HG03103 (cell line): Measurements from ENCODE around the gene TP53TG5.

ENCODE experiments used
- ATAC-seq: cut with Tn5 transposase; IDR thresholded peaks from one replicate; pipeline ENCODE4 v1.9.1; 2021; ENCODE audit warnings: low read depth; ENCODE audit not compliant: unreplicated experiment

The TP53TG5 gene

GRCh38 chr20:45378191-45378590, at the start of gene TP53TG5:
TP53TG5 (minus strand) TSS chr20:45378325; CDS start chr20:45378236, 89 bp downstream.
- no peak for ATAC-seq

- ATAC-seq = no peak
Measured at GRCh38 chr20:45427236-45428149, 49.4 kb upstream of the TP53TG5 start.

GRCh38 chr20:45426320-45427016, 48.3 kb upstream of the TP53TG5 start:
- no peak for ATAC-seq

GRCh38 chr20:45425561-45425960, 47.4 kb upstream of the TP53TG5 start:
- ATAC-seq = no peak

- no peak for ATAC-seq
Measured at GRCh38 chr20:45423700-45424099, 45.6 kb upstream of the TP53TG5 start.

- ATAC-seq = no peak
Measured at GRCh38 chr20:45420125-45420524, 42.0 kb upstream of the TP53TG5 start.

GRCh38 chr20:45419188-45420091, 41.3 kb upstream of the TP53TG5 start:
- peak; percentile 54 for ATAC-seq

GRCh38 chr20:45416917-45417316, 38.8 kb upstream of the TP53TG5 start:
- ATAC-seq = no peak

GRCh38 chr20:45415822-45416637, 37.9 kb upstream of the TP53TG5 start, which contains the start of gene PIGT:
PIGT (plus strand) TSS chr20:45416141; CDS start chr20:45416157, 16 bp downstream.
- peak; percentile 62 for ATAC-seq

GRCh38 chr20:45413479-45413878, 35.4 kb upstream of the TP53TG5 start:
- ATAC-seq = no peak

- ATAC-seq = no peak
Measured at GRCh38 chr20:45412653-45413052, 34.5 kb upstream of the TP53TG5 start.

GRCh38 chr20:45410887-45411286, 32.8 kb upstream of the TP53TG5 start:
- no peak for ATAC-seq

GRCh38 chr20:45409521-45410272, 31.6 kb upstream of the TP53TG5 start:
- ATAC-seq = no peak

- no peak for ATAC-seq
Measured at GRCh38 chr20:45408646-45409213, 30.6 kb upstream of the TP53TG5 start.

- ATAC-seq = no peak
Measured at GRCh38 chr20:45407783-45408645, 29.9 kb upstream of the TP53TG5 start, which contains the start of gene DBNDD2. DBNDD2 (plus strand) TSS chr20:45408289; CDS start chr20:45408468, 179 bp downstream.

- ATAC-seq = no peak
Measured at GRCh38 chr20:45407067-45407745, 29.1 kb upstream of the TP53TG5 start.
